Measurements from ENCODE around the gene LAMP1.
"Not testable (repeated sequence)": the region's sequence is repeated elsewhere in the genome, so short reads cannot be mapped to it uniquely, and the experiment has no call there.

LAMP1 gene

GRCh38 chr13:113297370-113298042 is 467 bp downstream of the LAMP1 start:
- FAIRE-seq = no peak

- FAIRE-seq = no peak
Measured at GRCh38 chr13:113298043-113298945, 1.3 kb downstream of the LAMP1 start.

GRCh38 chr13:113299951-113300350 is 2.9 kb downstream of the LAMP1 start:
- no peak for FAIRE-seq

GRCh38 chr13:113302986-113303385 is 5.9 kb downstream of the LAMP1 start:
- no peak for FAIRE-seq

- FAIRE-seq = no peak
Measured at GRCh38 chr13:113304121-113304520, 7.1 kb downstream of the LAMP1 start.

- FAIRE-seq = no peak
Measured at GRCh38 chr13:113305208-113305607, 8.2 kb downstream of the LAMP1 start.

GRCh38 chr13:113307491-113307890 is 10.5 kb downstream of the LAMP1 start:
- FAIRE-seq = no peak

GRCh38 chr13:113309473-113309872 is 12.4 kb downstream of the LAMP1 start:
- no peak for FAIRE-seq

GRCh38 chr13:113314112-113314511 is 17.1 kb downstream of the LAMP1 start:
- FAIRE-seq = not testable (repeated sequence)

- not testable (repeated sequence) for FAIRE-seq
Measured at GRCh38 chr13:113314895-113315470, 17.9 kb downstream of the LAMP1 start.

GRCh38 chr13:113315992-113316391 is 19.0 kb downstream of the LAMP1 start:
- no peak for FAIRE-seq

- FAIRE-seq = no peak
Measured at GRCh38 chr13:113317031-113317430, 20.0 kb downstream of the LAMP1 start.

- FAIRE-seq = no peak
Measured at GRCh38 chr13:113318956-113319355, 21.9 kb downstream of the LAMP1 start.

- FAIRE-seq = no peak
Measured at GRCh38 chr13:113319371-113319770, 22.3 kb downstream of the LAMP1 start.

- FAIRE-seq = no peak
Measured at GRCh38 chr13:113320226-113320875, 23.3 kb downstream of the LAMP1 start.

- no peak for FAIRE-seq
Measured at GRCh38 chr13:113321546-113321945, 24.5 kb downstream of the LAMP1 start.

GRCh38 chr13:113322043-113322461 is 25.0 kb downstream of the LAMP1 start:
- no peak for FAIRE-seq

- no peak for FAIRE-seq
Measured at GRCh38 chr13:113322890-113323651, 26.0 kb downstream of the LAMP1 start.

- FAIRE-seq = no peak
Measured at GRCh38 chr13:113323869-113324268, 26.8 kb downstream of the LAMP1 start.

- no peak for FAIRE-seq
Measured at GRCh38 chr13:113324398-113324797, 27.4 kb downstream of the LAMP1 start.

- no peak for FAIRE-seq
Measured at GRCh38 chr13:113325779-113326178, 28.7 kb downstream of the LAMP1 start.

- FAIRE-seq = no peak
Measured at GRCh38 chr13:113327391-113327765, 30.3 kb downstream of the LAMP1 start.
